Spinal cord (tissue), 10 donors: ENCODE data around the gene TCN1. TPM values are rescaled to one million over a fixed set of nuclear protein-coding genes. Genes with fewer than 3 reads are reported as not detected.
"Not testable (repeated sequence)": the region's sequence is repeated elsewhere in the genome, so short reads cannot be mapped to it uniquely, and the experiment has no call there.

Experiments
- DNase-seq, 6 donors: peaks; one replicate each; pipeline versions ENCODE4 v3.0.0 to v3.0.0-alpha.2; 2013 to 2015; ENCODE audit warnings: low spot score in 6 of 6, low read depth in 4 of 6
- H3K27ac ChIP-seq: one replicate; pipeline ENCODE4 v1.5.1; 2013; ENCODE audit warnings: low read depth, low read length, control low read depth
- H3K27me3 ChIP-seq: one replicate; pipeline ENCODE4 v1.6.1; 2013; ENCODE audit warnings: low read length; ENCODE audit not compliant: control insufficient read depth, insufficient read depth
- H3K36me3 ChIP-seq: one replicate; pipeline ENCODE4 v1.6.1; 2013; ENCODE audit warnings: low read length; ENCODE audit not compliant: control insufficient read depth, insufficient read depth
- H3K4me1 ChIP-seq: one replicate; pipeline ENCODE4 v1.6.1; 2013; ENCODE audit warnings: low read length; ENCODE audit not compliant: control insufficient read depth, insufficient read depth
- H3K4me3 ChIP-seq: one replicate; pipeline ENCODE4 v1.5.1; 2013; ENCODE audit warnings: low read depth, low read length, control low read depth
- H3K9me3 ChIP-seq: one replicate; pipeline ENCODE4 v1.6.1; 2013; ENCODE audit warnings: low read length; ENCODE audit not compliant: control insufficient read depth, insufficient read depth
- WGBS: methylation state at CpG from one replicate; pipeline ENCODE4 v1.1.5; 2013; ENCODE audit warnings: missing lambda C conversion rate; ENCODE audit not compliant: insufficient coverage; 5-methylcytosine and 5-hydroxymethylcytosine counted together
- polyA plus RNA-seq, 2 donors: library from polyadenylated mRNA; unstranded; fragments of 120-200 nt; gene quantifications; one replicate each; pipeline ENCODE4 v1.2.1, GENCODE V29; 2013; ENCODE audit not compliant: insufficient read length in 2 of 2
- total RNA-seq, 2 donors: library from RNA; depleted of rRNA in 1 of 2; stranded (reverse); fragments of 120-200 nt in 1 of 2; fragments of >200 nt in 1 of 2; gene quantifications; one replicate each; pipeline versions ENCODE4 v1.2.3 to v1.2.4, GENCODE V29; 2013 to 2014
- donor health status: healthy.

Gene TCN1
- total and polyA plus RNA-seq, 4 donors, result 7.0 TPM; not detected in 3

DNA sequence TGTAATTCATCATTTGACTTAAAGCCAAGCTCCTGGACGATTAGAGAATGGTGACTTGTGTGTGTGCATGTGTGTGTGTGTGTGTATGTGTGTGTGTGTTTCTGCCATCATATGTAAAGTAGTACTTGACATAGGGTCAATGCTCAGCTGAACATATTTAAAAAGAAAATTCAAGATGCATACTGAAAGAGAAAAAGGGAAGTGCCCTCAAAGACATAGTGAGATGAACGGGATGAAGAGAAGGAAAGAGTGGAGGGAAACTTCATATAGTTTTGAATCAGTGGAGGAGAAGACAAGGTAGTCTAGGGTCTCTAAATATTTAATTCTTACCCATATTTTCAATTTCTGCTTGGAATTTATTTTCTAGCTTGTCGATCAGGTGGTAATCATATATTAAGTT, 4.0 kb downstream of the TCN1 start:
- H3K27me3 ChIP-seq, result no peaks in the 10 kb centered on the region
- no peaks in the 10 kb centered on the region for H3K9me3 ChIP-seq
- H3K27ac ChIP-seq, result no peak overlapping the region
- DNase-seq, result no peak
- WGBS, result no CpG with 5 or more reads among the region's 3 CpGs
- no peak overlapping the region for H3K4me3 ChIP-seq
- no peaks in the 10 kb centered on the region for H3K4me1 ChIP-seq
- no peaks in the 10 kb centered on the region for H3K36me3 ChIP-seq

DNA sequence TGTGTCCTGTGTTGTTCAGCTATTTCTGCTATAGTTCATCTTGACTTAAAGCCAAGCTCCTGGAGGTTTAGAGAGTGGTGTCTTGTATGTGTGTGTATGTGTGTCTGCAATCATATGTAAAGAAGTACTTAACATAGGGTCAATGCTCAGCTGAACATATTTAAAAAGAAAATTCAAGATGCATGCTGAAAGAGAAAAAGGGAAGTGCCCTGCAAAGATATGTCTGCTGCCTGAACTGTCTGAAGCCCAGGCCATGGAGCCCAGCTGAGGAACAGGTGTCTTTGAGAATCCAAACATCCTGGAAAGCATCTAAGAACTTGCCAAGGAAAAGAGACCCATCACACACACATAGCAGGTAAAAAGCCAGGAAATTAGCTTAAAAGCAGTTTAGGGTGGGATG, 6.6 kb downstream of the TCN1 start:
- no peaks in the 10 kb centered on the region for H3K27me3 ChIP-seq
- H3K4me1 ChIP-seq, result no peaks in the 10 kb centered on the region
- H3K36me3 ChIP-seq, result no peaks in the 10 kb centered on the region
- H3K27ac ChIP-seq, result no peak overlapping the region
- no peaks in the 10 kb centered on the region for H3K9me3 ChIP-seq
- no peak for DNase-seq
- no peak overlapping the region for H3K4me3 ChIP-seq

DNA sequence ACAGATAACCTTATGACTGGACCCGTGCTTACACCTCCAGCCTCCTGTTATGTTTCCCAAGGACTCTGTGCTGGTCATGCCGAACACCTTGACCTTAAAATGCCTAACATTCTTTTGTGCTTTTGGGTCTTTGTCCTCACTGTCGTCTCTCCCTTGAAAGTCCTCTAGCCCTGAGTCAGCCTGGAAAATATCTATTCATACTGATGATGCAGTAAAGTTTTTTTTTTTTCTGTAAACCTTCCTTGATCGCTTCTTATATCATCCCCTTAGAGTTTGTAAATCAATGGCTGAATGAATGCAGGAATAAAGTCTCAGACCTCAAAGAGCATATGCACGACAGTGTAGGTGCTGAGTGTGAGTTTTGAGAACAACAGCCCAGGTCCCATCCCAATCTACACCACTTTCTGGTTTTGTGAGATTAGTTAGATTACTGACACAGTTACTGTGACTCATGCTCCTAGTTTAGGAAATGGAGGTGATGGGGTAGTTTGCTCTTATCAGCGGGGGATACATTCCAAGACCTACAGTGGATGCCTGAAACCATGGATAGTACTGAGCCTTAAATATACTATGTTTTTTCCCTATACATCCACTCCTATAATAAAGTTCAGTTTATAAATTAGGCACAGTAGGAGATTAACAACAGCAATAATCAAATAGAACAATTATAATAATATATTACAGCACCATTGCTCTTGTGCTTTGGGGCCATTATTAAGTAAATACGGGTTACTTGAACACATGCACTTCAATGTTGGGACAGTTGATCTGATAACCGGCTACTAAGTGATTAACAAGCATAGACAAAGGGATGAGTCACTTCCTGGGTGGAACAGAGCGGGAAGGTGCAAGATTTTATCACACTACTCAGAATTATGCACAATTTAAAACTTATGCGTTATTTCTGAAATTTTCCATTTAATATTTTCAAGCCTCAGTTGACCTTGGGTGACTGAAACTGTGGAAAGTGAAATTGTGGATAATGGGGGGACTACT, 8.6 kb downstream of the TCN1 start:
- Histone ChIP-seq H3K4me3 (no peak overlapping the region), H3K9me3 (no peaks in the 10 kb centered on the region), H3K27ac (no peak overlapping the region), H3K27me3 (no peaks in the 10 kb centered on the region), H3K36me3 (no peaks in the 10 kb centered on the region), H3K4me1 (no peaks in the 10 kb centered on the region)
- 92% methylated on average over 4 of the region's 10 CpGs for WGBS
- no peak for DNase-seq

DNA sequence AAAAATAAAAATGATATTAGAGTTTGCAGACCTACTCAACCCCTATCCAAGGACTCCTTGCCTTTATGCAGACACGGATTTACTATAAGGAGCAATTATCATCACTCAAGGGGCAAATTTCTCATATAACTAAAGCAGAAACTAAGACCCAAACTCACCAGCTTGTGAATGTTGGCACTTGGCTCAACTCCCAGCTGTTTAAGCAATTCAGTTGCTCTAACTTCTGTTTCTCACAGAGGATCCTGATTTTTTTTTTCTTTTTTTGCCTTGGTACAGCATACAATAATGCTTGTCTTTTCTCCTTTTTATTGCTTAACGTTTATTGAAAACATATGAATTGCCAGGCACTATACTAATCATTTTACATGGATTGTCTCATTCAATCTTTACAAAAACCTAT, 11.4 kb downstream of the TCN1 start:
- Histone ChIP-seq H3K36me3 (no peaks in the 10 kb centered on the region), H3K27me3 (no peaks in the 10 kb centered on the region), H3K4me1 (no peaks in the 10 kb centered on the region), H3K9me3 (no peaks in the 10 kb centered on the region), H3K27ac (no peak overlapping the region), H3K4me3 (no peak overlapping the region)
- 71% methylated on average over 1 of the region's 2 CpGs for WGBS
- DNase-seq, result peak in 4 of 6 donors; percentile 5 to 83 (median 40)

DNA sequence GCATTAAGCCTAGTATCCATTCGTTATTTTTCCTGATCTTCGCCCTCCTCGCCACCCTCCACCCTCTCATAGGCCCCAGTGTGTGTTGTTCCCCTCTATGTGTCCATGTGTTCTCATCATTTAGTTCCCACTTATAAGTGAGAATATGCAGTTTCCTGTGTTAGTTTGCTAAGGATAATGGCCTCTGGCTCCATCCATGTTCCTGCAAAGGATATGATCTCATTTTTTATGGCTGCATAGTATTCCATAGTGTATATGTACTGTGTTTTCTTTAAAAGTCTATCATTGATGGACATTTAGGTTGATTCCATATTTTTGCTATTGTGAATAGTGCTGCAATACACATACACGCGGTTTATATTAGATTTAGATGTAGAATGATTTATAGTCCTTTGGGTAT, 14.9 kb downstream of the TCN1 start:
- not testable (repeated sequence) for H3K9me3 ChIP-seq, H3K4me1 ChIP-seq, H3K36me3 ChIP-seq, DNase-seq, H3K27me3 ChIP-seq, H3K27ac ChIP-seq, H3K4me3 ChIP-seq
- no CpG with 5 or more reads among the region's 5 CpGs for WGBS

DNA sequence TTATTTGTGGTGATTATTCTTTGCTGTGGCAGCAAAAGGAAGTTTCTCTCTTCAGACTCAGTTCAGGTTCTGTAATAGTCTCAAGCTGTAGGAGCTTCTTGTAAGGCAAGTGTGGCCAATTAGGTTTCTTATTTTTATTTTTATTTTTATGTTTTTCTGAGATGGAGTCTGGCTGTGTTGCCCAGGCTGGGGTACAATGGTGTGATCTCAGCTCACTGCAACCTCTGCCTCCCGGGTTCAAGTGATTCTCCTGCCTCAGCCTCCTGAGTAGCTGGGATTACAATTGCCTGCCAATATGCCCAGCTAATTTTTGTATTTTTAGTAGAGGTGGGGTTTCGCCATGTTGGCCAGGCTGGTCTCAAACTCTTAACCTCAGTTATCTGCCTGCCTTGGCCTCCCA, 16.7 kb downstream of the TCN1 start:
- not testable (repeated sequence) for H3K4me1 ChIP-seq, H3K36me3 ChIP-seq, H3K9me3 ChIP-seq, H3K27ac ChIP-seq, H3K4me3 ChIP-seq, DNase-seq, H3K27me3 ChIP-seq
- no CpG with 5 or more reads among the region's 2 CpGs for WGBS

DNA sequence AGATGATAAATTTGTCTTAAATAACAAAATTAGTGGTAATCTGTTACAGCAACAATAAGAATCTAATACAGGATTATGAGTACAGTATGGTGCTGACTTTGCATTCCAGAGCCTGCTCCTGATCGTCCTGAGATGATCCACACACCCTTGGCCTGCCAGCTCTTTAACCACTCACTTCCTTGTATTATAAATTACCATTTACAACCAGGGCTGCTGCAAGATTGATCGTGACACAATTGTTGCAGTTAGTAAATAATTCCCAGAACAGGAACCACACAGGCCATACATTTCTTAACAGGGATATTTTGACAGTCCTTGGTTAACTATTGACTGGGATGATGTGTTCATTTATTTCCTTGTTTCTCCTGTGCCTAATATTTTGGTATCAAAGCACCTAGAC, 17.2 kb downstream of the TCN1 start:
- Histone ChIP-seq H3K27ac (no peak overlapping the region), H3K27me3 (no peaks in the 10 kb centered on the region), H3K4me1 (no peaks in the 10 kb centered on the region), H3K9me3 (no peaks in the 10 kb centered on the region), H3K4me3 (no peak overlapping the region), H3K36me3 (no peaks in the 10 kb centered on the region)
- no peak for DNase-seq
- 40% methylated on average over 1 of the region's 2 CpGs for WGBS

DNA sequence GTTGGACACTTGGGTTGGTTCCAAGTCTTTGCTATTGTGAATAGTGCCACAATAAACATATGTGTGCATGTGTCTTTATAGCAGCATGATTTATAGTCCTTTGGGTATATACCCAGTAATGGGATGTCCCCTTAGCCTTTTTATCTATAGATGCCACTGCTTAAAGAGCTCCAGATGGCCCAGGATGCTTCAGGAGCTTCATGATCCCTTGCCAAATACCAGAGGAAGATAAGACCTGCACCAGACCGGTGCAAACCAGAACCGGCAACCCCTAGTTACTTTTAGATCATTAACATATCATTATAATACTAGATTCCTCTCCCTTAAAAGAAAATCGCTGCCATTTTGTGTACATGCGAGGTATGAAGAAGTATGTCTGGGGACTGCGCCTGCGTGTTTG, 17.8 kb downstream of the TCN1 start:
- H3K4me1 ChIP-seq, H3K9me3 ChIP-seq, H3K4me3 ChIP-seq, H3K27me3 ChIP-seq, H3K36me3 ChIP-seq, H3K27ac ChIP-seq, DNase-seq: not testable (repeated sequence)
- 96% methylated on average over 4 of the region's 6 CpGs for WGBS

DNA sequence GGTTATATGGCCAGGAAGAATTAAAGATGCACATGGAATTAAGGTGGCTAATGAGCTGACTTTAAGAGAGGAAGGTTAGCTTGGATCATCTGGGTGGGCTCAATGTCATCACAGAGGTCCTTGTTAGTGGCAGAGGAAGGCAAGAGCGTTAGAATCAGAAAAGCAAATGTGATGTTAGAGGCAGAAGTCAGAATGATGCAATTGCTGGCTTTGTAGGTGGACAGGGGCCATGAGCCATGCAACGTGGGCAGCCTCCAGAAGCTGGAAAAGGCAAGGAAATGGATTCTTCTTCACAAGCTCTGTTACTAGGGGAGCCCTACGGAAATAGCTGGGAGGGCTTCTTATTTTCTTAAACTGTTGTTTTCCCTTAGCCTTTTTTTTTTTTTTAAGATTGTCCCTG, 18.7 kb downstream of the TCN1 start:
- Histone ChIP-seq H3K27ac (no peak overlapping the region), H3K36me3 (no peaks in the 10 kb centered on the region), H3K9me3 (no peaks in the 10 kb centered on the region), H3K27me3 (no peaks in the 10 kb centered on the region), H3K4me3 (no peak overlapping the region), H3K4me1 (no peaks in the 10 kb centered on the region)
- no peak for DNase-seq
- 72% methylated on average over 2 of the region's 3 CpGs for WGBS

DNA sequence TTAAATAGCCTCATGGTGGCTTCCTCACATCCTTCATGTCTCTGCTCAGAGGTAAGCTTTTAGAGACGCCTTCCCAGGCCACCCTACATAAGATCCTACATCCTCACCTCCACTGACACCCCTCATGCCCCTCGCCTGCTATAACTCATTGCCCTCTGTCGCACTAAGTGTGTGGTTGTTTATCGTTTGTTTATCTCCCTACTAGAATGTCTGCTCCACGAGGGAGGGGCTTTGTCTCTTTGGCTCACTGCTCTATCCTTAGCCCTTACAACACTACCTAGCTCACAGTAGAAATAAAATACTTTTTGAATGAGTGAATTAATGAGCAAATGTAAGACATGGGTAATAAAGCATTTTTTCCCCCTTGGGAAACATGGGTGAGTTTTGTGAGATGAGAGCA, 19.7 kb downstream of the TCN1 start:
- Histone ChIP-seq H3K27me3 (no peaks in the 10 kb centered on the region), H3K9me3 (no peaks in the 10 kb centered on the region), H3K36me3 (no peaks in the 10 kb centered on the region), H3K27ac (no peak overlapping the region), H3K4me3 (no peak overlapping the region), H3K4me1 (no peaks in the 10 kb centered on the region)
- DNase-seq, result no peak
- WGBS, result no CpG with 5 or more reads among the region's 5 CpGs
